HL-60 (cell line): ENCODE data around the gene ATRNL1.

Source experiments
- DNase-seq, 2 experiments: peaks; one replicate each; pipeline ENCODE4 v3.0.0-alpha.2; 2010 to 2020; ENCODE audit warnings: low read depth in 1 of 2, low spot score in 1 of 2
- H3K27ac ChIP-seq: fragments of 250-450 bp; sonication (Bioruptor Pico); replicated peaks from 2 replicates; pipeline ENCODE4 v1.5.1; 2020; ENCODE audit warnings: mild to moderate bottlenecking, moderate library complexity
- H3K27me3 ChIP-seq: fragments of 250-450 bp; sonication (Bioruptor Pico); 2 replicates; pipeline ENCODE4 v1.5.1; 2021; ENCODE audit warnings: mild to moderate bottlenecking, moderate library complexity; ENCODE audit not compliant: insufficient read depth, poor library complexity, severe bottlenecking
- H3K4me3 ChIP-seq: replicated peaks from 2 replicates; pipeline ENCODE4 v1.5.1; 2011; ENCODE audit warnings: mild to moderate bottlenecking, control low read depth, low read length; ENCODE audit not compliant: insufficient read depth
- GABPA ChIP-seq: IDR thresholded peaks from 2 replicates; pipeline ENCODE4 v1.6.1; 2012; ENCODE audit warnings: low read depth
- POLR2AphosphoS5 ChIP-seq: IDR thresholded peaks from 2 replicates; pipeline ENCODE4 v1.6.1; 2012; ENCODE audit warnings: low read depth
- SPI1 ChIP-seq: IDR thresholded peaks from 2 replicates; pipeline ENCODE4 v1.6.1; 2012; ENCODE audit warnings: low read depth, mild to moderate bottlenecking, borderline replicate concordance
- TF ChIP-seq, protein P1 (sequence below): IDR thresholded peaks from one replicate; pipeline ENCODE4 v1.5.1; 2011; ENCODE audit warnings: low read length, control low read depth, inconsistent platforms; ENCODE audit not compliant: insufficient read depth
- TF ChIP-seq, protein P2 (sequence below): IDR thresholded peaks from 2 replicates; pipeline ENCODE4 v1.6.1; 2012; ENCODE audit warnings: low read depth; ENCODE audit not compliant: insufficient replicate concordance

ATRNL1 gene

DNA sequence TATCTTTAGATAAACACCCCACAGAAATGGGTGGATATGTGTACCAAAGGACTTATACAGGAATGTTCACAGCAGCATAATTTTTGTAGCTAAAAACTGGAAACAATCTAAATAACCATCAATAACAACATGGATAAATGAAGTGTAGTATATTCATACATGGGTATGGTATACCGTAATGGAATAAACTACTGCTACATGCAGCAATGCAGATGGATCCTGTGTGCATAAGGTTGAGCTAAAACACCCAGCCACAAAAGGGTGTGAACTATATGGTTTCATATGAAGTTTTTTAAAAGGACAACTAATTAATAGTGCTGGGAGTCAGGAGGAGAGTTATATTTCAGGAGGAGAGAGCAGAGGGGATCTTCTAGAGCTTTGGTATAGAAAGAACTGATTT, 790.2 kb downstream of the ATRNL1 start:
- no peak for DNase-seq
- no peak overlapping the region for H3K27ac ChIP-seq
- TF ChIP-seq, protein P1, sequence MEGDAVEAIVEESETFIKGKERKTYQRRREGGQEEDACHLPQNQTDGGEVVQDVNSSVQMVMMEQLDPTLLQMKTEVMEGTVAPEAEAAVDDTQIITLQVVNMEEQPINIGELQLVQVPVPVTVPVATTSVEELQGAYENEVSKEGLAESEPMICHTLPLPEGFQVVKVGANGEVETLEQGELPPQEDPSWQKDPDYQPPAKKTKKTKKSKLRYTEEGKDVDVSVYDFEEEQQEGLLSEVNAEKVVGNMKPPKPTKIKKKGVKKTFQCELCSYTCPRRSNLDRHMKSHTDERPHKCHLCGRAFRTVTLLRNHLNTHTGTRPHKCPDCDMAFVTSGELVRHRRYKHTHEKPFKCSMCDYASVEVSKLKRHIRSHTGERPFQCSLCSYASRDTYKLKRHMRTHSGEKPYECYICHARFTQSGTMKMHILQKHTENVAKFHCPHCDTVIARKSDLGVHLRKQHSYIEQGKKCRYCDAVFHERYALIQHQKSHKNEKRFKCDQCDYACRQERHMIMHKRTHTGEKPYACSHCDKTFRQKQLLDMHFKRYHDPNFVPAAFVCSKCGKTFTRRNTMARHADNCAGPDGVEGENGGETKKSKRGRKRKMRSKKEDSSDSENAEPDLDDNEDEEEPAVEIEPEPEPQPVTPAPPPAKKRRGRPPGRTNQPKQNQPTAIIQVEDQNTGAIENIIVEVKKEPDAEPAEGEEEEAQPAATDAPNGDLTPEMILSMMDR: no peak
- TF ChIP-seq, protein P2, sequence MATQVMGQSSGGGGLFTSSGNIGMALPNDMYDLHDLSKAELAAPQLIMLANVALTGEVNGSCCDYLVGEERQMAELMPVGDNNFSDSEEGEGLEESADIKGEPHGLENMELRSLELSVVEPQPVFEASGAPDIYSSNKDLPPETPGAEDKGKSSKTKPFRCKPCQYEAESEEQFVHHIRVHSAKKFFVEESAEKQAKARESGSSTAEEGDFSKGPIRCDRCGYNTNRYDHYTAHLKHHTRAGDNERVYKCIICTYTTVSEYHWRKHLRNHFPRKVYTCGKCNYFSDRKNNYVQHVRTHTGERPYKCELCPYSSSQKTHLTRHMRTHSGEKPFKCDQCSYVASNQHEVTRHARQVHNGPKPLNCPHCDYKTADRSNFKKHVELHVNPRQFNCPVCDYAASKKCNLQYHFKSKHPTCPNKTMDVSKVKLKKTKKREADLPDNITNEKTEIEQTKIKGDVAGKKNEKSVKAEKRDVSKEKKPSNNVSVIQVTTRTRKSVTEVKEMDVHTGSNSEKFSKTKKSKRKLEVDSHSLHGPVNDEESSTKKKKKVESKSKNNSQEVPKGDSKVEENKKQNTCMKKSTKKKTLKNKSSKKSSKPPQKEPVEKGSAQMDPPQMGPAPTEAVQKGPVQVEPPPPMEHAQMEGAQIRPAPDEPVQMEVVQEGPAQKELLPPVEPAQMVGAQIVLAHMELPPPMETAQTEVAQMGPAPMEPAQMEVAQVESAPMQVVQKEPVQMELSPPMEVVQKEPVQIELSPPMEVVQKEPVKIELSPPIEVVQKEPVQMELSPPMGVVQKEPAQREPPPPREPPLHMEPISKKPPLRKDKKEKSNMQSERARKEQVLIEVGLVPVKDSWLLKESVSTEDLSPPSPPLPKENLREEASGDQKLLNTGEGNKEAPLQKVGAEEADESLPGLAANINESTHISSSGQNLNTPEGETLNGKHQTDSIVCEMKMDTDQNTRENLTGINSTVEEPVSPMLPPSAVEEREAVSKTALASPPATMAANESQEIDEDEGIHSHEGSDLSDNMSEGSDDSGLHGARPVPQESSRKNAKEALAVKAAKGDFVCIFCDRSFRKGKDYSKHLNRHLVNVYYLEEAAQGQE: no peak
- TF ChIP-seq SPI1 (no peak), GABPA (no peak), POLR2AphosphoS5 (no peak)
- H3K4me3 ChIP-seq: no peak overlapping the region
- H3K27me3 ChIP-seq: no peaks in the 10 kb centered on the region

DNA sequence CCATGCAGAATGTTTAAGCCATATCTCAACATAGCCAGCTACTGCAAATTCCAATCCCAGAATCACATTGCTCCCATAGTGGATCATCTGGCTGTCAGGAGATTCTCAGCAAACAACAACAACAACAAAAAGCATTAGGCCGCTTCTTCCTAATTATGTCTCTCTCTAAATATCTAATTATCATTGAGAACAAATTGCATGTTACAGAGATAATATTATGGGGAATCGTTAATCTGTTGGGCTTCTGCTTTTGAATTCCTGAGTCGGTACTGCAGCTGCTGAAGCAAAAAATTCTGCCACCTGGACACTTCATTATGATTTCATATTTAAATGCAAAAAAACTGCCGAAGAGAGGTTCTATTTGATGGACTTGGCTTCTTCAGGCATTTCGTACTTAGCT, 791.2 kb downstream of the ATRNL1 start:
- TF ChIP-seq POLR2AphosphoS5 (no peak), SPI1 (no peak), GABPA (no peak)
- TF ChIP-seq, protein P2: no peak
- TF ChIP-seq, protein P1: no peak
- DNase-seq: no peak
- Histone ChIP-seq H3K27ac (no peak overlapping the region), H3K4me3 (no peak overlapping the region), H3K27me3 (no peaks in the 10 kb centered on the region)

DNA sequence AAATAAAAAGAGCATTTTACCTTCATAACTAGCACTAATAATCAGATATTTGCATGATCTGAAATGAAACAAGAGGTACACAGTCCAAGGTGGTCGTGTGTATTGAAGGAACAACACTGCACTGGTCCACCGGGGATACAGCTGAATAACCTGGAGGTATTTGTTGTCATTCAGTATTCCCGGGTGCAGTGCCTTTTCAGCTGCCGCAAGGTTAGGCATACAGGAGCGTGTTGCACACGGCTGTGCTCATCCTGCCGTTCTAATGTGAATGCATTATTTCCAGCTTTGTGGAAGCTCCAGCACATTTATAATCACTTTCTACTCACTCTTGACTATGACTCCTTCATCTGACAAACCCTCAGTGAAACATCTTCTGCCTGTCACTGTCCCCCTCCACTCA, 802.0 kb downstream of the ATRNL1 start:
- no peak for DNase-seq

More for the DNA sequence above, 802.0 kb downstream of the ATRNL1 start:
- H3K27ac ChIP-seq: no peak overlapping the region
- no peak overlapping the region for H3K4me3 ChIP-seq
- H3K27me3 ChIP-seq: no peaks in the 10 kb centered on the region
- TF ChIP-seq, protein P2: no peak
- TF ChIP-seq, protein P1: no peak
- TF ChIP-seq GABPA (no peak), POLR2AphosphoS5 (no peak), SPI1 (no peak)
